SU-DHL-6 (cell line): Measurements from ENCODE around the gene TMEM120B.

ENCODE experiments used
- CTCF ChIP-seq: fragments of 200-600 bp; sonication (generic); IDR thresholded peaks from one replicate; pipeline ENCODE4 v1.5.1; 2017; ENCODE audit warnings: antibody characterized with exemption, mild to moderate bottlenecking, low read length, moderate library complexity; ENCODE audit not compliant: insufficient read depth, poor library complexity, severe bottlenecking
- EZH2phosphoT487 ChIP-seq: fragments of 200-600 bp; sonication (generic), shearing (Covaris generic); conservative IDR thresholded peaks from 2 replicates; pipeline ENCODE4 v1.6.1; 2018; ENCODE audit warnings: mild to moderate bottlenecking, antibody characterized with exemption, low read length, moderate library complexity, mixed read lengths

GRCh38 chr12:121789800-121790728, 77.5 kb downstream of the TMEM120B start:
- TF ChIP-seq CTCF (no peak), EZH2phosphoT487 (no peak)
